Activated effector memory CD4-positive, alpha-beta T cell treated with anti-CD3 and anti-CD28 coated beads, Interleukin-2, amount 50 U/mL, for 16 hours (primary cell): Measurements from ENCODE around the gene TRPV6.

Experiments
- DNase-seq: peaks from one replicate; pipeline ENCODE4 v3.0.0-alpha.2; 2020

The TRPV6 gene

DNA sequence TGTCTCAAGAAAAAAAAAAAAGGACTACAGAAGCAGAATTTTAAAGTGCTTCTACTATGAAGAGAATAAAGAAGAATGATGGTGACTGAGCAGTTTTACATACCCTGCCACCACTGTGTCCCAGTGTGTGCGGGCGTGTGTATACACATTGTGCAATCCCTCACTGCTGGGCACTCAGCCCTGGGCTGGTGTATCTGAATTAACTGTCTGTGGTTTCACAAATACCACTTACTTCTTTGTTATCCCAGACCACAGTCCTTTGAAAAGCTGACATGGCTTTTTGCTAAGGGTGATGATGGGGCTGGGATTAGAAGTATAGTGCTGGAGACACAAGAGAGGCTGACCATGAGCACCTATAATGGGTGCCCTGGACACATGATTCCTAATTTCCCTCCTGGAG, 21.1 kb upstream of the TRPV6 start:
- DNase-seq = no peak

GRCh38 chr7:142905759-142906158, 20.2 kb upstream of the TRPV6 start:
- DNase-seq = no peak

DNA sequence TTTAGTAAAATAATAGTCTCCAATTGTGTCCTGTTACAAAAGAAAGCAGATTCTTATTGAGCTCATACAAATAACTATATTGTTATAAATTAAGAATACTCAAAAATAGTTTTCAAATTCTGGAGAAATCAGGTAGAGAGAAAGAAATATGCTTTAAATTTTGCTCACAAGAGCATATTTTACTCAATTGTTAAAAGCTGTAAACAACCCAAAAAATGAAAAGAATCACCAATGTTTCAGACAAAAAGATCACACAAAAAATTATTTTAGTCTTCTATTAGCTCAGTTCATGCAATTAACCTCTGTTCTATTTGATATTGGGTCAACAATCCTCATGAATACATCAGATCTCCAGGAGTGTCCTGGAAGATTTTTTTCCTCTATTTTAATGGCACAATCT, 18.6 kb upstream of the TRPV6 start:
- DNase-seq = no peak

GRCh38 chr7:142901426-142902259, 16.1 kb upstream of the TRPV6 start:
- no peak for DNase-seq

GRCh38 chr7:142899661-142900060, 14.1 kb upstream of the TRPV6 start:
- no peak for DNase-seq

- peak; percentile 8 for DNase-seq
Measured at GRCh38 chr7:142898377-142899170, 13.0 kb upstream of the TRPV6 start.

DNA sequence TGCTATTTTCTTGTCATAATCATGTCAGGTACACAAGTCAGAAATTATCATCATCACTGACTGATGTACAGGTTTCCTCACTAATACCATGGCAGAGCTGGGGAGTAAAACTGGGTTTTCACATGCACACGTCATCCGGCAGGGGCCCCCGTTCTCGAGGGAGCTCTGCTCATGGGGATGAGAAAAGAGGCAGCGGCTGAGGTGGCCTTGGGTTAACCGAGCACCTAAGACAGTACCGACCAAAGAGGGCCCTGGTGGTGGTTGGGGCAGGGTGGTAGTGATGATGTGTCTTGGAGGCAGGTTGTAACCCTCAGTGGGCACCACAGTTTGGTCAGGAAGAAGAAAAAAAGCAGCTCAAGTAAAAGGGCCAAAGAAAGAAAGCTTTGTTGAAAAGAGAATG, 12.1 kb upstream of the TRPV6 start:
- no peak for DNase-seq

DNA sequence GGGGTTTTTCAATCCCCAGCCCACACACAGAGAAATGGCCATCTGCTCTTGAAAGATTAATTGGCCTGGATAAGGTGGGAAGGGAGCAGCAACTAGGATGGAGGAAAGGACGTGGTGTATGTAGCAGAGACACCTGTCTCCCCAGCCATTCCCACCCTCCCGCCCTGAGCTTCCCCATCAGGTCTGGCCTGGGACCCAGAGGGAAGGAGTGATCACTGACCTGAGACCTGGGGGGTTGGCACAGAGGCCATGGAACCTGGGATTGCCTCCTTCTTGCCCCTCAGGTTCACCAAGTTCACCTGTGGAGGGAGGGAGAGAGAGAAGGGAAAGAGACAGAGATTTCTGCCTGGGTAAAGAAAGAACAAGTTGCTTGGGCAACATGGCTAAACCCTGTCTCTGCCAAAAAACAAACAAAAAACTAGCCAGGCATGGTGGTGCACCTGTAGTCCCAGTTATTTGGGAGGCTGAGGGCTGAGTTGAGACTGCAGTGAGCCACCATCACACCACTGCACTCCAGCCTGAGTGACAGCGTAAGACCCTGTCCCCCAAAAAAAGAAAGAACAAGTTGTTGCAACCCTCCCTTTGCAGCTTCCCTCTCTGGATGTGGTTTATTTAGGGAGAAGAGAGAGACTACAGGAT, 11.3 kb upstream of the TRPV6 start:
- no peak for DNase-seq

GRCh38 chr7:142896151-142896550, 10.6 kb upstream of the TRPV6 start:
- DNase-seq = no peak

DNA sequence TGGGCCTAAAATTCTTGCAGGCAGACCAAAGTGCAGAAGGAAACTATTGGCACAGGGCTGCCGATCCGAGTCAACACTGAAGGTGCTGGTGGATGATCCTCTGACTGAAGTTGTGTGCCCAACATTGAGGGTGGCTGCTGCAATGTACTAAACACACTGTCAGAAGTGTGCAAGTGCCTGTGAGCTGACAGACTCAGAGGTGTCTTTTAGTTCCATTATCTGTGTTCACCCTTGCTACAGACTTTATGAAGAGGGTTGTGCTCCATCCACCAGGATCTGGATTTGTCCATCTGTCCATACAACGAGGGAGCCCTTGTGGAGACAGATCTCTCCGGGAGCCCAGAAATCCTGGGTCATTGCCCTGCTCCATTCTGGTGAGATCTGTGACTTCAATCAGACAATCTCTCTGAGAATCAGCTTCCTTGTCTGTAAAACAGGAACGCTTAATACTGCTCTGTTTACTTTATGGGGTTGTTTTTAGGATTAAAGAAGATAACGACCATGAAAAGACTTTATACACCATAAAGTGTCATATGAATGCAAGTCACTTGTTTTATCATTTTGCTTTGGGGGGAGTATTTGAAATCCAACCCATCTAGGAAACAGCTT, 9.5 kb upstream of the TRPV6 start:
- peak; percentile 24 for DNase-seq

GRCh38 chr7:142894112-142894984, 8.8 kb upstream of the TRPV6 start:
- DNase-seq = peak; percentile 43

DNA sequence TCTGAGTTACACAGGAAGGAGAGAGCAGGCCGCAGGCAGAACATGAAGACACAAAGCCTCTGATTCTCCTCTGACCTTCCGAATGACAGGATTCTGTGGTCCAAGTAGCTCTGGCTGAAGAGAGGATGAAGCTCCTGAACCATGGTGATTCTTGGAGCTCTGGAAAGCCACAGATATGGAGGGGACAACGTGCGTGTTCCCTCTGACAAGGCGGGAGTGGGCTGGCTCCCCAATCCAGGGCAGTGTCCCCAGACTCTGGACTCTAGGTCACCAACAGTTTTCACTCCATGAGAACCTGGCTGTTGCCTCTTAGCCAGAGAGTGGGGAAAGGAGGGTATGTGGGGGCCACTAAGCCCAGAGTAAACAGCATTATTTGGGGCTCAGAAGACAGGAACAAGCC, 7.4 kb upstream of the TRPV6 start:
- peak; percentile 42 for DNase-seq

GRCh38 chr7:142891490-142892082, 6.0 kb upstream of the TRPV6 start:
- DNase-seq = peak; percentile 22

DNA sequence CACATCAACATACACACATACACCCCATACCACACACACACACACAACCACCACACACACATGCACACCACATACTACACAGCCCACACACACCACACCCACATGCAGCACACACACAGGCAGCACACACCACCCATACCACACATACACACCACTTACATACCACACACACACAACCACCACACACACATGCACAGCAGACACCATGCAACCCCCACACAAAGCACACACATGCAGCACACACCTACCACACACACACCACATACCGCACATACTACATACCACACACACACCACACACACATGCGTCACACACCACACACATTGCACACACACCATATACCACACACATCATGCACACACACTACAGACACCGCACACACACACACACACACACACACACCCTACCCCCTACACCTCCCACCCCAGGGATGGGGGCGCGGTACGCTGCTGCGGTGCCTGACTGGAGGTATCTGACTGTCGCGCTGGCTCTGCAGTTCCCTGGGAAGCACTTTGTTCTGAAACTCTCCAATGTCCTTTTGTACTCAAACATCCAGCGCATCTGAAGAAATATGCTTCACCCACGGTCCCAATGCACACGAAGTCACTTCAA, 5.4 kb upstream of the TRPV6 start:
- DNase-seq = peak; percentile 31

GRCh38 chr7:142889816-142890215, 4.3 kb upstream of the TRPV6 start:
- DNase-seq = peak; percentile 9

- DNase-seq = peak; percentile 37
Measured at GRCh38 chr7:142887282-142888015, 1.9 kb upstream of the TRPV6 start.

DNA sequence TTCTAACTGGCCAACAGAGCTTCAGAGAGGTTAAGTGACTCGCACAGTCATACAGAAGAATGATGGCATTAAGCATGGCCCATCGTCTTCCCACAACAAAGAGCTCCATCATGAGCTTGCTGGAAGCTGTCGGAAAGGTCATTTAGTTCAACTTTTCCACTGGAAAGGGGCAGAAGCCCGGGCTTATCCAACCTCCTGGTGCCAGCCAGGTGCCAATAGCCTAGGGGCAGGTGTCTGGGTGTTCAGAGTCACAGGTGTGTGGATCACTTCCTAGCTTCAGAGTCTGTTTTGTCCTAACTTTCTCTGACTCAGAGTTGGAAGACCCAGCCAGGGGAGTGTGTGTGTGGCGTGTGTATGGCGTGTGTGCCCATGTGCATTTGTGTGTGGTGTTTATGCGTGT, 1.3 kb upstream of the TRPV6 start:
- peak; percentile 54 for DNase-seq

DNA sequence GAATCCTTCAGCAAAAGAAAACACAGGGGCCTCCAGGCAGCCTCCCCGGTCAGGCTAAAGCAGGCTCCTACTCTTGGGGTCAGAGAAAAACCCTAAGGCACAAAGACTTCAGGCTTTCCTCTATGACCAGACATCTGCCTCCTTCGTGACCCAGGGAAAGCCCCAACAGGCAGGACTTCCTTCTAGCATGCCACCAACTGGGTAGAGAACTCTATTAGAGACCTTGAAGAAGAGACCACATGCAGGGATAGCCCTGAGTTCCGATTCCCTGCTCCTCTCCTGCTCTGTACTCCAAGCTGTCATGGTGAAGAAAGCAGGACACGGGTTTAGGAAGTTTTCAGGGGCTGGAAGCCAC, 1.3 kb downstream of the TRPV6 start:
- DNase-seq = peak; percentile 27

GRCh38 chr7:142883571-142884285, 1.8 kb downstream of the TRPV6 start:
- peak; percentile 27 for DNase-seq

DNA sequence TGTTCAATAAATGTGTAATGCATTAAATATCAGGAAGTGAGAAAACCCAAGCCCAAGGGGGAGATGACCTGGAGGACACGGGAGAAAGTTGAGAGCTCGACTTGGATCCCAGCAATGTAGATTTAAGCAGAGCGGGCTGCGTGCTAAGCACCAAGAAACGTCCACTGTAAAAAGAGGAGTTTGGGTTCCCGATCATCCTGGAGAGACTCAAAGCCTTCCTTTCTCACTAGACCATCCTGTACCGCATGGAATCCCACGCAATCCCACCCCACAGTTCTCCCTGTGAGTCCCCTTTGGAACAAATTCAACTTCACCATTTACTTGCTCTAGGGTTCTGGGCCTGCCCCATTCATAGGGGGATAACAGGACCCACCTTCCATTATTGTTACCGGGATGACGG, 2.4 kb downstream of the TRPV6 start:
- peak; percentile 39 for DNase-seq
